GM18508 (cell line): Measurements from ENCODE around the gene IGFBP6.
"Not testable (repeated sequence)": the region's sequence is repeated elsewhere in the genome, so short reads cannot be mapped to it uniquely, and the experiment has no call there.

Source experiments
- ATAC-seq: cut with Tn5 transposase; IDR thresholded peaks from one replicate; pipeline ENCODE4 v1.9.1; 2021; ENCODE audit warnings: moderate number of reproducible peaks; ENCODE audit not compliant: insufficient read depth, unreplicated experiment

IGFBP6 gene

DNA sequence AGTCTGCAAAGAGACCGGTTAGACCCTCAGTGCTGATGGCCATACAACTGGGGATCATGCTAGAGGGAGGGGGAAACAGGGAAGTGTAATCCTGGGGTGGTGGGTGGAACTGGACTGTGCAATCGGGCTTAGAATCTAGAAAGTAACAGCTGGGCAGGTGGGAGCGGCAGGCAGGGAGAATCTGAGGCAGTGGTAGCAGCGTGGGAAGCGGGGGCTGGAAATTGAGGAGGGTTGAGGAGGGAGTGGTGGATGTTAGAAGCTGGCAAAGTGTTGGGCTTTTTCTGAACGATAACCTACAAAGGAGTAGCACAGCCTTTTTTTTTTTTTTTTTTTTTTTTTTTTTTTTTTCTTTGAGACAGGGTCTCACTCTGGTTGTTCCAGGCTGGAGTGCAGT, 3.1 kb upstream of the IGFBP6 start:
- ATAC-seq: no peak

DNA sequence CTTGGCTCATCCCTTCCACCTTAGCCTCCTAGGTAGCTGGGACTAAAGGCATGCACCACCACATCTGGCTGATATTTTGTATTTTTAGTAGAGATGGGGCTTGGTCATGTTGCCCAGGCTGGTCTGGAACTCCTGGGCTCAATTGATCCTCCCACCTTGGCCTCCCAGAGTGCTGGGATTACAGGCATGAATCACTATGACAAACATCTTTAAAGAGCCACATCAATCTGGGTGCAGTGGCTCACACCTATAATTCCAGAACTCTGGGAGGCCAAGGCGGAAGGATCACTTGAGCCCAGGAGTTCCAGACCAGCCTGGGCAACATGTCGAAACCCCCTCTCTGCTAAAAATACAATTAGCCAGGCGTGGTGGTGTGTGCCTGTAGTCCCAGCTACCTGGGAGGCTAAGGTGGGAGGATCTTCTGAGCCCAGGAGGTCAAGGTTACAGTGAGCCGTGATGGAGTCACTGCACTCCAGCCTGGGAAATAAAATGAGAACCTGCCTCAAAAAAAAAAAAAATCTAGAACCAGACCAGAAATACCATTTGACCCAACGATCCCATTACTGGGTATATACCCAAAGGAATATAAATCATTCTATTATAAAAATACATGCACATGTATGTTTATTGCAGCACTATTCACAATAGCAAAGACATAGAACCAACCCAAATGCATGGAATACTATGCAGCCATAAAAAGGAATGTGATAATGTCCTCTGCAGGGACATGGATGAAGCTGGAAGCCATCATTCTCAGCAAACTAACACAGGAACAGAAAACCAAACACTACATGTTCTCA, 2.5 kb upstream of the IGFBP6 start:
- not testable (repeated sequence) for ATAC-seq

DNA sequence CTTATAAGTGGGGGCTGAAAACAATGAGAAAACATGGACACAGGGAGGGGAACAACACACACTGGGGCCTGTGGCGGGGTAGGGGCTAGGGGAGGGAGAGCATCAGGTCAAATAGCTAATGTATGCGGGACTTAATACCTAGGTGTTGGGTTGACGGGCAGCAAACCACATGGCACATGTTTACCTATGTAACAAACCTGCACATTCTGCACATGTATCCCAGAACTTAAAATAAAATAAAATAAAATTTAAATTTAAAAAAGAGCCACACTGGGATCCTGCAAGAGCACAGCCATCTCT, 1.9 kb upstream of the IGFBP6 start:
- not testable (repeated sequence) for ATAC-seq

DNA sequence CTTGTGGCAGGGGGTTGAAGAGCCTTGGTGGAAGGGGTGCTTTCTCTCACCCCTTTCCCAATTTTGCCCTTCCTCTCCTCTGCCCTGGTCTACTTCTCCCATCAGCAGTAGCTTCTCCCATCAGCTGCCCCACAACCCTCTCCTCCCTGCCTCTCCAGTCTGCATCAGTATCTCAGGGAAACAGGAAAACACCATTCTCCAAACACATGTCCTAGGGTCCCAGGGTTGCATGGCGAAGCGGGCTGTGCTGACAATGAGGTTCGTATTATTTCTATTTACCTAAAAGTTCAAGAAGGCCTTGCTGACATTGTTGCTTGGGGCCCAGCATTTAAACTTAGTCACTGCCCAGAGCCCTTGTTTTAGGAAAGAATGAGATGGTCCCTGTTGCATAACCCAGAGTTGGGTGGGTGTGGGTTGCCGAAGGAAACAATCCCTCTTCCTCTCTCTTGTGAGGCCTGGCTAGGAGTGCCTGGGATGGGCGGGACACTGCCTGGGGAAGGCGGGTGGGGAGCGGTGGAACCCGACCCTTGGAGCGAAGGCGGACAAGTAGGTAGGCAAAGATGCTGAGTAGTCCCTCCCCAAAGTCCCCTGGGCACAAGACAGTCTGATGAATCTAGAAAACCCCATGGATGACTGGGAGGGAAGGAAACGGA, 1.3 kb upstream of the IGFBP6 start:
- ATAC-seq: no peak

DNA sequence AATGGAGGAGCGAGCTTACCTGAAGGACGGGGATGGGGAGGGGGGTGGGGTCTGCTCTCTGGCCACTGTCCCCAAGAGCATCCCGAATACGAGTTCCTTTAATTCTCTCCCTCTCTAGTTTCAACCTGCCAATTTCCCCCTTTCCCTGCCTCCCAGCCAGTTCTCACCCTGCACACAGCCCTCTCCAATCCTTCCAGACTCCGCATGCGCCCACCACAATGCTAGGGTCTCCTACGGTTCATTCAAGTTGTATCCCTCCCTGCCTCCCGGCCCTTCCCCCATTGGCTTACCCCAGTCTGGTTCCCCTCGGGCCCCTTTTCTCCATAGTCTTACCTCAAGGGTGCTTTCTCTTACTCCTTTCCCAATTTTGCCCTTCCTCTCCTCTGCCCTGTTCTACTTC, 708 bp upstream of the IGFBP6 start:
- no peak for ATAC-seq

DNA sequence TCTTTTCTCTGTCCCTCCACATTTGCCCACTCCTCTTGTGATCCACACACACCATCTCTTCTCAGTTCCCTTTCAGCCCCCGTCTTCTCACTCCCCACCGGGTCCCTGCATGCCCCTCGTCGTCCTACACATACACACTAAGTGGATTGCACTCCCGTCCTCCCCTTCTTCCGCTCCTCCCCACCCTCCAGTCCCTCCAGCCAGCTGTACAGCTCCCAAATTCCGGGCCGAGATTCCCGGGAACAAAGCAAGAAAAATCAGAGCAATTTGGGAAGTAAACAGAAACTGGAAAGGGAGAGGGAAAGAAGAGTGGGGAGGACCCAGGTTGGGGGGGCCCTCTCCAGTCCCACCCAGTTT, 282 bp upstream of the IGFBP6 start:
- ATAC-seq: no peak

DNA sequence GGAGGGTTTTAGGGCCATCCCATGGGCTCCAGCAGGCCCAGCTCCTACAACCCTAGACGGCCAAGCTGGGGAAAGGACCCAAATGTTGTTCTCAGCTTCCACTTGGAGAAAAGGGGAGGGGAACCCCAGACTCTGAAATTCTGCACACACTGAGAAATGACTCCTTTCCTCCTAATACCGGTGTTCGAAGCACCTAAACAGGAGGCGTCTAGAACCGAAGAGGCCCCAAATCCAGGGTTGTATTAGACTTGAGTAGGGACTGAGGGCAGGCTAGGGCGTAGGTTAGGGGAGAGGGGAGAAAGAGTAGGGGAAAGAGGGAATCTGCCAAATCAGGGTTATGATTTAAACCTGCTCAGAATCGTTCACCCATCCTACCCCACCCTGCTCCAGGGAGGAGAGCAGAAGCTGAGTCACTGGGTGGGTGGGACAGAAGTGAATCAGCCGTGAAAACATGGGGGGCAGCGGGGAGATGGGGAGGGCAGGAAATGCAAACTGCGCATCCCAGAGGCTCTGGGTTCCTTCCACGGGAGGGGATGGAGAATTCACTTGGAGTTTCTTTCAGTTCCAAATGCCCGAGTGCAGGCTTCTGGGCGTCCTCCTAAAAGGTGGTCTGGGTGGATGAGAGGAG, 1.0 kb downstream of the IGFBP6 start:
- no peak for ATAC-seq

DNA sequence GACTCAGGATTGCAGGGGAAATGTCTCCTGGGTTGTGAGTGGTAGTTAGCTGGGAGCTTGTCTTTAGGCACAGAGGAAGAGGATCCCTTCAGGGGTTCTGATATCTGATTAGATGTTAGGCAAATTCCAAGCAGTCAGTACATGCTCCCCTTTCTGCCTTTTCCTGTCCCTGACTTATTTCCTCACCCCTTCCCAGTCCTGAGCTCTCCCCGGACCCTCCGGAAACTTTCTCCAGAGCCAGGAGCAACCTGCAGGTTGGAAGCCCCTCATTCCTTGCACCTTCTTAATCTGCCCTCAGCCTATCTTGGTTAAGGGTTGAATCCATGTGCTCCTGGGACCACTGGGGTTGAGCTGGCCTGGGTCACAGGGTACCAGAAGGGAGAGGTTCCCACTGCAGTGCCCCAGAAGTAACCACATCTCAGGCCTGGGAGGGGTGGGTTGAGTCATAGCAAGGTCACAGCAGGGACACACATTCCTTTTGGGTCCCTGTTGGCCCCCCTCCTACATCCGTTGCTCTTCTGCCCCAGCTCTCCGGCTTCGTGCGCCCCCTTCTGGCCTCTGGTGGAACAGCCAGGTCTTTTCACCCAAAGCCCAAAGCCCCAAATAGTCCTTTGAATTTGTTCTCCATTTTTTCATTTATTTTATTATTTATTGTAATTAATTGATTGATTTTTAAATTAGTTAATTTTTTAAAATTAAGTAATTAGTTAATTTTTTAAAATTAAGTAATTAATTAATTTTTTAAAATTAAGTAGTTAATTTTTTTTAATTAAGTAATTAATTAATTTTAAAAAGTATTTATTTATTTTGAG, 1.8 kb downstream of the IGFBP6 start:
- ATAC-seq: no peak

DNA sequence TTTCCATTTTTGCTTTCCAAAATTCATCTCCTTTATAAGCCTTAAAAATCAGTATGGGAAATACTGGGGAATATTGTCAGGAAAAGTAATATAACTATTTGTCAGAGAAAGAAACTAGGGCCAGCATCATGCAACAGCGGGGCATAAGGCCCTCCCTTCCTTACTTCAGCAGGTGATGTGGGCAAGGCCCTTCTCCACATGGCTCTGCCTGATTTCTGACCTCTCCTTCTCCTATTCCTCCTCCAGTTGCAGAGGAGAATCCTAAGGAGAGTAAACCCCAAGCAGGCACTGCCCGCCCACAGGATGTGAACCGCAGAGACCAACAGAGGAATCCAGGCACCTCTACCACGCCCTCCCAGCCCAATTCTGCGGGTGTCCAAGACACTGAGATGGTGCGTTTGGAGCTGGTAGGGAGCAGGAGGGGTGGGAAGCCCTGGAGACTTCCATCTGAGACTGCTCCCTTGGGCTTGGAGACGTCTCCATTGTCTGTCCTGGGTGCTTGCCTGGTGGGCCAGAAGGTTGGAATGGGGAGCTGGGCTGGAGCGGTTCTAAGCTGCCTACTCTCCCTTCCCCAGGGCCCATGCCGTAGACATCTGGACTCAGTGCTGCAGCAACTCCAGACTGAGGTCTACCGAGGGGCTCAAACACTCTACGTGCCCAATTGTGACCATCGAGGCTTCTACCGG, 3.1 kb downstream of the IGFBP6 start:
- no peak for ATAC-seq

DNA sequence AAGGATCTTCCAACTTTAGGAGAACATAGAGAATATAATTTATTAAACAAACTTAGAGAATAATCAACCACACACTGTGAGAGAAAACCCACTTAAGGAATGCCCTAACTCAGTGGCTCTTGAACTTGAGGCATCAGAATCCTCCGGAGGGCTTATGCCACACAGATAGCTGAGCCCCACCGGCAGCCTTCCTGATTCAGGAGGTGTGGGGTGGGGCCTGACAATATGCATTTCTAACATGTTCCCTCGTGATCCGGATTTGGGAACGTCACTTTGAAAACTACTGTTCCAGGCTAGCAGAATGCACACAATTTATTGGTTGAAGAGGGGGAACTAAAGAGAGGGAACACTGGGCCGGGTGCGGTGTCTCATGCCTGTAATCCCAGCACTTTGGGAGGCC, 3.8 kb downstream of the IGFBP6 start:
- ATAC-seq: no peak

DNA sequence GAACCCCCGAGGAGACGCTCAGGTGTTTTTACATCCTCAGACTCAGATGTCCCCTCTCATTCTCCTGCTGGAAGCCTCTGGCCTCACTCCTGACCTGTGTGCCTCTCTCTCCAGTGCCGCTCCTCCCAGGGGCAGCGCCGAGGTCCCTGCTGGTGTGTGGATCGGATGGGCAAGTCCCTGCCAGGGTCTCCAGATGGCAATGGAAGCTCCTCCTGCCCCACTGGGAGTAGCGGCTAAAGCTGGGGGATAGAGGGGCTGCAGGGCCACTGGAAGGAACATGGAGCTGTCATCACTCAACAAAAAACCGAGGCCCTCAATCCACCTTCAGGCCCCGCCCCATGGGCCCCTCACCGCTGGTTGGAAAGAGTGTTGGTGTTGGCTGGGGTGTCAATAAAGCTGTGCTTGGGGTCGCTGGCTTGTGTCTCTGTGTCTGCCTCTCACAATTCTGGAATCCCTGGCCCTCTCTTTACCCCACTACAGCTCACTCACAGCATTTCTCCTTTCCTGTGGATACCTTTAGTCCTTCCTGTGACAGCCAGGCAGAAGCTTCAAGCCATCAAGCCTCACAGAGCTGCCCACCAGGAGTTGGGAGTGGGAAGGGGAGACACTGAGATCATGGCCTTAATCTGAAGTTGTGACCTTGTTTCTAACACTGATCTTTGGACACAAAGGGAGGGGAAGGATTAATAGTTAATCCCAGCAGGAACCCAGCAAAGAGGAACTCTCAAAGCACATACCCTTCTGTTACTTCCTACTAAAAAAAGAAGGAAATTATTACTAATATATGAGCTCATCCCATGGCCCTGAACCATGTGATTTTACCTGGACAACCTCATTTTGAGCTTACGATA, 4.7 kb downstream of the IGFBP6 start:
- ATAC-seq: no peak

DNA sequence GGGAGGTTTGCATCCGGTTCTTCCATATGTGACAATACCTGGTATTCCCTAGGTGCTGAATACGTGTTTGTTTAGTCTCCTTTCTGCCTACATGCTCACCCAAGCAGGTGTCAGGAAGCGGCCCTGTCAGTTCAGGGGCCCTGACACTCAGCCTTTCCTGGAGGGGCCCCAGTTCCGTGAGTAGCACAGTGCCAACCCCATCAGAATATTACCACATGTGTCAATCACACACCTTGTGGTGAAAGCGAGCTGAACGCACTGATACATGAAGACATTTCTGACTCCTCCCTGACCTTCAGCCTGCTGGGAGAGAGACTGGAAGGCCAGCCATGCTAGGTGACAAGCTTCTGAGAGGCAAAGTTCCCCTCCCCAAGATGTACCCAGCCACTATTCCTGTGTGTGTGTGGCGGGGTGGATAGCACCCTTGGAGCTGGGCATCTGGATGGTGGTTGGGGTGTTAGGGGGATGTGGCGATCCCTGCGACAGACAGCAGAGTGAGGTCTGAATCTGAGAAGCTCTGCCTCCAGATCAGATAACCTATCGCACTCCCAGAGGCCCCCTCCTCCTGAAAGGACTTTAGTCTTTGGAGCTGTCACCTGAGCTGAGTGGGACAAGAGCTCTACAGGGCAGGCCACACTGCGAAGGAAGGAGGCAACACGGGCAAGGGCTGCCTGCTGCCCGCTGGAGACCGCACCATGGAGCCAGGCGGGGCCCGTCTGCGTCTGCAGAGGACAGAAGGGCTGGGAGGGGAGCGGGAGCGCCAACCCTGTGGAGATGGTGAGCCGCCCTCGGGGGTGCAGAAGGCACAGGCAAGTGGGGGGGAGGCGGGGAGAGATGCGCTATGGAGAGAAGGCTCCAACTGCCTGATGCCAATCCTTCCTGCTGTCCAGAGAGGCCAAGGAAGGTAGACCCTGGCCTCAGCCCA, 5.7 kb downstream of the IGFBP6 start, which contains the start of gene SOAT2:
TSS of gene SOAT2 (plus strand) at position 604 of the 925 bp plus-strand sequence. CDS start at position 696, 92 bp downstream.
- no peak for ATAC-seq

DNA sequence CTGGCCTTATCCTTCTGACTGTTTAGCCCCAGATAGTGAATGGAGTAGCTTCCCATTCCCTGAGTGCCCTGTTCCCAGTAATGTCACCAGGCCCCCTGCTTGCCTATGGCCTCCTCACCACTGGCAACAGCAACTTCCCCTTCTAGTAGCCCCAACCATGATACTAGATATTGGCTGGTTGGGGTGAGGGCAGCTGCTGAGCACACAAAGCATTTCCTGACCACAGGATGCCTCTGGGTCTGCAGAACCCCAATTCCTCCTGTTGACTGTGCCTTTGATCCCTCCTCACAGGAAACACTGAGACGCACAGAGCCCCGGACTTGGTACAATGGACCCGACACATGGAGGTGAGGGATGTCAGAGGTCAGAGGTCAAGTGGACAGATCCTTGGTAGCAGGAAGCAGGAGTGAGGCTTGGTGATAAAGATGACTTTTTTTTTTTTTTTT, 6.4 kb downstream of the IGFBP6 start:
- ATAC-seq: no peak

DNA sequence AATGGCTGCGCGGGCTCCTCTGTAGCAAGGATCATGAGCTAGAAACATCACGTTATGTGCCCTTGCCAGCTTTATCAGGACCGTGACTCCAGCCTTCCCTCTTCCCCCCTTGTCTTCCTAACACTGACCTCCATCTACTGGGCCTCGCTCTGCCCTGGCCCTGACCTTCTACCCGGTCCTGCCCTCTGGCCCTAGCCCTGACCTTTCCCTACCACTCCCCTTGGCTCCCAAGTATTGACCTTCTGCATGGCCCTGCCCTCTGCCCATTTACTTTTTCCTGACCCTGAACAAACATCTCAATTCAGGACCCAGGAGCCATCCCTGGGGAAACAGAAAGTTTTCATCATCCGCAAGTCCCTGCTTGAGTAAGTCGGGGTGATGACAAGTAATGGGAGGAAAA, 7.8 kb downstream of the IGFBP6 start:
- no peak for ATAC-seq

DNA sequence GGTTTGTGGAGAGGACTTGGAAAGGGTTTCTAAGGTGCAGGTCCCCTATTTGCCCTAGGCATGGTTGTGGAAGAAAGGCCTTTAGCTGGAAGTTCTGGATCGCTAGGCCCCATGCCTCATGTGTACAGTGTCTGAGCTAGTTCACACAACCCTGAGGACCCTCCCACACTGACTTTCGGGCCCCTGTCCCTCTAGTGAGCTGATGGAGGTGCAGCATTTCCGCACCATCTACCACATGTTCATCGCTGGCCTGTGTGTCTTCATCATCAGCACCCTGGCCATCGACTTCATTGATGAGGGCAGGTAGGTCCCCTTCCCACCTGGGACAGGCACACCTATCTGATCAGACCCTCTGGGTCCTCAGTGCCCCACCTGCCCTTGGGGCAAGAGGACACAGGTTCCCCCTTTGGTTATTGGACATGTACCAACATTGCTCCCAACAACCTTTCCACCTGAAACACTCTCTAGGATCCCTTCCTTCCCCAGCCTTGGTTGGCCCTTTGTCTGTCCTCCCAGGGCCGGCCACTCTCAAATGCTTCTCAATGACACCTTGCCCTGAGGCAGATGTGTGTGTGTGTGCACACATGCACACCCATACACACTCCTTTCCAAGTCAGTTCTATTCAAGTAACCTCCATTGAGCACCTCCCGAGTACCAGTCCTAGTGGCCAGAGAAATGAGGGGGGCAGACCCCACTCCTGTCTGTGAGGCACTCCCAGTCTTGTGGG, 8.4 kb downstream of the IGFBP6 start:
- no peak for ATAC-seq

DNA sequence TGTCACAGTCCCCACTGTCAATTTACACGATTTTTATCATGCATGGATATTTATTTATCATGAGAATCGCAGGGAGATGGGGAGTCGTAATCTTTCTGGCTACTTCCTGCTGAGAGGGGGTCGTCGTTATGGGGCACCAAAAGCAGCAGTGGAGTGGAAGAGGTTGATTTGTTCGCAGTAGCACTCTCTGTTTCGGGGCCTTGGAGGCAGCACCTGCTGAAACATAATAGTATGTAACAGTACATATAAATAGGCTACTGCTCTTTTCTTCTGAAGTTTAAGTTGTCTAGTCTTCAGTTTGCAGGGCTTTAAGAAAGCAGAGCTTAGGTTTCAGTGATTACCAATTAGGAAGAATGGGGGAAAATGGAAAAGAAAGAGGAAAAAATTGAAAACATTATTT, 9.7 kb downstream of the IGFBP6 start:
- ATAC-seq: no peak

DNA sequence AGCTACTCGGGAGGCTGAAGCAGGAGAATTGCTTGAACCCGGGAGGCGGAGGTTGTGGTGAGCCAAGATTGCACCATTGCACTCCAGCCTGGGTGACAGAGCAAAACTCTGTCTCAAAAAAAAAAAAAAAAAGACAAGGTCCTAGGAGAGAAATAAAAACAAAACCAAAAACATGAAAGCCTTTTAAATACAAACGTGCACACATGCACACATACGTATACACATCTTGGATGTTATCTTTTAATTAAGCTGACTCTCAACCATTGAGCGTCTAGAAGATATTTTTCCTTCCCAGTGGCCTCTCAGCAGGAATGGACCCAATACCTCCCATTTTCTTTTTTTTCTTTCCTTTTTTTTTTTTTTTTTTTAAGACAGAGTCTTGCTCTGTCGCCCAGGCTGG, 15.0 kb downstream of the IGFBP6 start:
- ATAC-seq: not testable (repeated sequence)
